ENCODE measurements around the gene PRDM12. TPM values are rescaled to one million over a fixed set of nuclear protein-coding genes. Genes with fewer than 3 reads are reported as not detected.

Gene PRDM12
- polyA plus RNA-seq, 1 of the 3 experiments (the other 2 are of a cell fraction) = 0.08 TPM

DNA sequence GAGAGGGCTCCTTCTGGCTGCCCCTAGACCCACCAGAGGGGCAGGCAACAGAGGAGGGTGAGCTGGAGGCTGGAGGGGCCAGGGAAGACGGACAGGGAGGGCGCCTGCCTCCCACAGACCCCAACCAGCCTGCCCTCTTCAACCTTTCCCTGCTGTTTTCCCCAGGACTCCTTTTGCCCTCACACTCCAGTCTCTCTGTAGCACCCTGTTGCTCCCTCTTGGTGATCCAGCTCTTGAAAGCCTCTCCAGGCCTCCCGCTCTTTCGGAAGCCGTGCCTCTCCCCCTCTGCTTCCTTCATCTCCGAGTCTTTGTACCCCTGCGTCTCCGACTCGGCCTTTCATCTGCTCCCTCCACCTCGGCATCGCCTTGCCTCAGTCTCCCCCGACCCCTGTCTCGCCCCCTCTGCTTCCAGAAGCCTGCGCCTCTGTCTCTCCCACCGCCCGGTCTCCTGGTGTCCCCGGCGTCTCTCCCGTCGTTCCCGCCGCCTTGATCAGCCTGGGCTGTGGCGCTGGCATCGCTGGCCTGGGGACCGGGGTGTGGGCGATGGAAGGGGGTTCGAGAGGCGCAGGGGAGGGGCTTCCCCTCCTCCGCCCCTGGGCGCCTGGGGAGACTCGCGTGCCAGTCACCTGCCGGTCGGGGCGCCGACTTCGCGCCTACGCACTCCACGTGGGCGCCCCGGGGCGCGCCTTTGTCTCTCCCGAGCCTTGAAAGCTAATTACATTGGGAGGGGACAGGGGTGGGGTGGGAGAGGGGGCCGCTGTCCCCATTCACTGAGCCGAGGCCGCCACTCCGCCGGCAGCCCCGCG lies 5.3 kb upstream of the PRDM12 start:
- Histone ChIP-seq H3K27ac (ENCODE audit: low read depth in 2 of 2, low read length in 1 of 2) (no peak overlapping the region), H3K4me1 (ENCODE audit: control insufficient read depth in 1 of 2, insufficient read depth in 2 of 2, low read depth in 1 of 2, low read length in 1 of 2) (peaks cover 0 to 3% of the 10 kb centered on the region in 2 experiments; a peak in 1 of 4 replicates), H3K27me3 (ENCODE audit: insufficient read depth) (peaks cover 78% of the 10 kb centered on the region), H3K9me2 (no peaks in the 10 kb centered on the region), H3K4me2 (no peak overlapping the region), H3K9me3 (no peaks in the 10 kb centered on the region), H3K36me3 (replicated peaks in 1 of 2; ENCODE audit: control insufficient read depth in 1 of 2, insufficient read depth in 2 of 2, low read length in 1 of 2) (no peaks in the 10 kb centered on the region), H3K9ac (no peak overlapping the region), H2AFZ (ENCODE audit: low read depth) (no peak overlapping the region), H3K4me3 (ENCODE audit: low read depth in 2 of 2, low read length in 1 of 2) (no peak overlapping the region), H3K79me2 (ENCODE audit: insufficient read depth) (no peaks in the 10 kb centered on the region), H3F3A (replicated peaks; ENCODE audit: insufficient read depth) (no peaks in the 10 kb centered on the region), H4K20me1 (ENCODE audit: insufficient read depth) (peaks cover 8% of the 10 kb centered on the region; the same call in 1 of the 2 replicates)
- ChIA-PET CTCF (interaction anchor here (1.0 kb wide), 1 partner anchor 13 kb away, joined by 3 read pairs; no protein-coding TSS in a partner anchor), POLR2A (no interaction called here)
- 24% methylated on average over 40 of the region's 52 CpGs for WGBS (ENCODE audit: low lambda C conversion rate)
- DNase-seq = no peak
- TF ChIP-seq, protein P1, sequence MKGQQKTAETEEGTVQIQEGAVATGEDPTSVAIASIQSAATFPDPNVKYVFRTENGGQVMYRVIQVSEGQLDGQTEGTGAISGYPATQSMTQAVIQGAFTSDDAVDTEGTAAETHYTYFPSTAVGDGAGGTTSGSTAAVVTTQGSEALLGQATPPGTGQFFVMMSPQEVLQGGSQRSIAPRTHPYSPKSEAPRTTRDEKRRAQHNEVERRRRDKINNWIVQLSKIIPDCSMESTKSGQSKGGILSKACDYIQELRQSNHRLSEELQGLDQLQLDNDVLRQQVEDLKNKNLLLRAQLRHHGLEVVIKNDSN (IDR thresholded peaks at IDR 0.05; ENCODE audit: borderline replicate concordance, low read depth) = no peak
- TF ChIP-seq NFIC (IDR thresholded peaks at IDR 0.05; ENCODE audit: borderline replicate concordance) = no peak
- no peak for TF ChIP-seq MEF2A (IDR thresholded peaks at IDR 0.05; ENCODE audit: borderline replicate concordance, low read depth)
- no peak for TF ChIP-seq NRF1 (IDR thresholded peaks at IDR 0.05; ENCODE audit: low read depth, low read length)
- TF ChIP-seq YY1 (IDR thresholded peaks at IDR 0.05; ENCODE audit: low read depth) = no peak
- TF ChIP-seq, protein P2, sequence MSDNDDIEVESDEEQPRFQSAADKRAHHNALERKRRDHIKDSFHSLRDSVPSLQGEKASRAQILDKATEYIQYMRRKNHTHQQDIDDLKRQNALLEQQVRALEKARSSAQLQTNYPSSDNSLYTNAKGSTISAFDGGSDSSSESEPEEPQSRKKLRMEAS (IDR thresholded peaks at IDR 0.05; ENCODE audit: low read depth) = no peak

DNA sequence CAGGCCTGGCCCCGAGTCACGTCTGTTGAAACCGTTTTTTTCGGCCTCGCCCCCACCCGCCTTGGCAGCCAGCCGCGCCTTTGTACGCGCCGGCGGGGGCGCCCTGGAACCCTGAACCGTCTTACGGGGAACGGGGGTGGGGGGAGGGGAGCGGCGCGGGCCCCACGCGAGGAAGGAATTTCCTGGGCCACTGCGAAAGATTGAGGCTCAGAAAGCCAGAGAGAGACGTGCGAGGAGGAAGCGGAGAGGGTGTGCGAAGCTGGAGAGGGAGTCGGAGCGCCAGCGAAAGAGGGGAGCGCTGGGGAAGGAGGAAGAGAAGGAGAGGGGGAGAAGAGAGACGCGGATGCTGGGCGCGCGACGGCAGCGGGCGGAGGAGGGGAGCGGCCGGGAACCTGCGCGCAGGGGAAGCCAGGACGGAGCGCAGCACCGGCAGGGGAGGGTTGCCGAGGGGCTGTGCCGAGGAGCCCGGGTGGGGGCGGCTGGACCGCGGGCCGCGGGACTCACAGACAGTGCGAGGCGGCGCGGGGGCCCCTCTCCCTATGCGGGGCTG lies 4.6 kb upstream of the PRDM12 start:
- POLR2A ChIA-PET = no interaction called here

More for the DNA sequence above, 4.6 kb upstream of the PRDM12 start:
- no peaks in the 10 kb centered on the region for H3K9me3 ChIP-seq
- H3K36me3 ChIP-seq (replicated peaks in 1 of 2; ENCODE audit: control insufficient read depth in 1 of 2, insufficient read depth in 2 of 2, low read length in 1 of 2) = no peaks in the 10 kb centered on the region
- no peaks in the 10 kb centered on the region for H3F3A ChIP-seq (replicated peaks; ENCODE audit: insufficient read depth)
- H3K4me2 ChIP-seq = no peak overlapping the region
- WGBS (ENCODE audit: low lambda C conversion rate) = 6% methylated on average over 44 of the region's 58 CpGs
- no peak overlapping the region for H3K4me3 ChIP-seq (ENCODE audit: low read depth in 2 of 2, low read length in 1 of 2)
- H3K9me2 ChIP-seq = no peaks in the 10 kb centered on the region
- no peaks in the 10 kb centered on the region for H3K79me2 ChIP-seq (ENCODE audit: insufficient read depth)
- no peak overlapping the region for H3K9ac ChIP-seq
- CTCF ChIA-PET = interaction anchor here (1.3 kb wide), 1 partner anchor 9 kb away, joined by 5 read pairs; no protein-coding TSS in a partner anchor
- no peak overlapping the region for H3K27ac ChIP-seq (ENCODE audit: low read depth in 2 of 2, low read length in 1 of 2)
- H3K4me1 ChIP-seq (ENCODE audit: control insufficient read depth in 1 of 2, insufficient read depth in 2 of 2, low read depth in 1 of 2, low read length in 1 of 2) = peaks cover 0 to 3% of the 10 kb centered on the region in 2 experiments; a peak in 1 of 4 replicates
- DNase-seq = peak; percentile 56
- H4K20me1 ChIP-seq (ENCODE audit: insufficient read depth) = peaks cover 8% of the 10 kb centered on the region; the same call in 1 of the 2 replicates
- no peak overlapping the region for H2AFZ ChIP-seq (ENCODE audit: low read depth)
- TF ChIP-seq TAF1 (IDR thresholded peaks at IDR 0.05; ENCODE audit: borderline replicate concordance, low read depth, low read length) (no peak), EP300 (IDR thresholded peaks at IDR 0.05; ENCODE audit: borderline replicate concordance in 1 of 2, low read depth in 1 of 2, low read length in 1 of 2) (no peak), RAD21 (IDR thresholded peaks at IDR 0.05; ENCODE audit: low read length) (no peak), MXI1 (IDR thresholded peaks at IDR 0.05; ENCODE audit: low read depth, low read length) (no peak), EZH2phosphoT487 (IDR thresholded peaks at IDR 0.05; ENCODE audit: borderline replicate concordance, low read depth) (peak; percentile 96), TCF12 (IDR thresholded peaks at IDR 0.05) (no peak)
- peaks cover 85% of the 10 kb centered on the region for H3K27me3 ChIP-seq (ENCODE audit: insufficient read depth)

All from SK-N-SH (cell line).